Activated CD8-positive, alpha-beta T cell treated with anti-CD3 and anti-CD28 coated beads, Interleukin-2, amount 10 ng/mL, durations not matched to agents 7 days and 5 days (primary cell): ENCODE data around the gene TMEM98. TPM values are rescaled to one million over a fixed set of nuclear protein-coding genes. Genes with fewer than 3 reads are reported as not detected.
"Not testable (repeated sequence)": the region's sequence is repeated elsewhere in the genome, so short reads cannot be mapped to it uniquely, and the experiment has no call there.

Experiments
- ATAC-seq: fragments of 150-1000 bp; cut with Tn5 transposase; one replicate; pipeline ENCODE4 v1.10.0; 2021; ENCODE audit warnings: moderate library complexity
- CTCF ChIA-PET: fragments of 350-600 bp; sonication (Branson Sonifier 250); formaldehyde crosslinking; loops from one replicate; lab custom pipeline; 2021; ENCODE audit warnings: antibody characterized with exemption; lab: Charles Lee
- POLR2A ChIA-PET: fragments of 350-600 bp; sonication (Branson Sonifier 250); formaldehyde crosslinking; loops from one replicate; lab custom pipeline; 2021; ENCODE audit warnings: antibody characterized with exemption; lab: Charles Lee
- DNase-seq: peaks from one replicate; pipeline ENCODE4 v3.0.0-alpha.2; 2020
- H3K27ac Mint-ChIP-seq: one replicate; pipeline ENCODE4 v1.8.0; 2021; ENCODE audit warnings: mild to moderate bottlenecking, mixed read lengths
- H3K27me3 Mint-ChIP-seq: one replicate; pipeline ENCODE4 v1.8.0; 2021; ENCODE audit warnings: low read depth, mixed read lengths
- H3K36me3 Mint-ChIP-seq: one replicate; pipeline ENCODE4 v1.8.0; 2021; ENCODE audit warnings: low read depth, mixed read lengths
- H3K4me1 Mint-ChIP-seq: one replicate; pipeline ENCODE4 v1.8.0; 2021; ENCODE audit warnings: low read depth, mixed read lengths
- H3K4me3 Mint-ChIP-seq: one replicate; pipeline ENCODE4 v1.8.0; 2021; ENCODE audit warnings: mild to moderate bottlenecking, mixed read lengths
- H3K9me3 Mint-ChIP-seq: one replicate; pipeline ENCODE4 v1.8.0; 2022; ENCODE audit warnings: mixed read lengths; ENCODE audit not compliant: insufficient read depth
- total RNA-seq, 2 experiments: library from RNA; stranded (reverse); gene quantifications; one replicate each; pipeline ENCODE4 v1.2.3, GENCODE V29; 2021

TMEM98 gene
- total RNA-seq, 2 experiments from 2014 or later = not detected

GRCh38 chr17:32915245-32915644 lies 12.7 kb upstream of the TMEM98 start:
- Mint-ChIP-seq H3K4me1 (peaks cover 37% of the 10 kb centered on the region), H3K9me3 (no peaks in the 10 kb centered on the region), H3K4me3 (no peak overlapping the region), H3K27me3 (peaks cover 6% of the 10 kb centered on the region), H3K27ac (no peak overlapping the region), H3K36me3 (no peaks in the 10 kb centered on the region)
- DNase-seq (no peak), ATAC-seq (no peak)
- CTCF ChIA-PET = interaction anchor here (0.9 to 3.5 kb wide), 5 partner anchors 21 to 132 kb away, joined by 3 to 28 read pairs (median 9); partner anchors contain the start of gene MYO1D
- POLR2A ChIA-PET = no interaction called here

- POLR2A ChIA-PET = no interaction called here
- H3K27ac Mint-ChIP-seq = no peak overlapping the region
- DNase-seq = no peak
- no peaks in the 10 kb centered on the region for H3K9me3 Mint-ChIP-seq
- no peak for ATAC-seq
- H3K27me3 Mint-ChIP-seq = peaks cover 6% of the 10 kb centered on the region
- H3K4me1 Mint-ChIP-seq = peaks cover 37% of the 10 kb centered on the region
- H3K4me3 Mint-ChIP-seq = no peak overlapping the region
- no peaks in the 10 kb centered on the region for H3K36me3 Mint-ChIP-seq
- CTCF ChIA-PET = interaction anchor here (0.8 to 3.5 kb wide), 5 partner anchors 9 to 133 kb away, joined by 3 to 28 read pairs (median 9); partner anchors contain the start of gene MYO1D
These were observed 11.8 kb upstream of the TMEM98 start for GRCh38 chr17:32916134-32916533.

- ATAC-seq = no peak
- no peak for DNase-seq
- peaks cover 5% of the 10 kb centered on the region for H3K27me3 Mint-ChIP-seq
- peaks cover 37% of the 10 kb centered on the region for H3K4me1 Mint-ChIP-seq
- H3K4me3 Mint-ChIP-seq = no peak overlapping the region
- no peaks in the 10 kb centered on the region for H3K9me3 Mint-ChIP-seq
- no peaks in the 10 kb centered on the region for H3K36me3 Mint-ChIP-seq
- no peak overlapping the region for H3K27ac Mint-ChIP-seq
- ChIA-PET CTCF (interaction anchor here (0.8 to 3.5 kb wide), 4 partner anchors 10 to 41 kb away, joined by 3 to 28 read pairs (median 8); partner anchors contain the start of gene MYO1D), POLR2A (no interaction called here)
These were observed 10.9 kb upstream of the TMEM98 start for GRCh38 chr17:32917081-32917480.

GRCh38 chr17:32917842-32918241 lies 10.1 kb upstream of the TMEM98 start:
- DNase-seq = no peak
- no peak for ATAC-seq
- ChIA-PET CTCF (no interaction called here), POLR2A (no interaction called here)
- Mint-ChIP-seq H3K27ac (no peak overlapping the region), H3K36me3 (no peaks in the 10 kb centered on the region), H3K4me1 (peaks cover 37% of the 10 kb centered on the region), H3K9me3 (no peaks in the 10 kb centered on the region), H3K27me3 (peaks cover 2% of the 10 kb centered on the region), H3K4me3 (no peak overlapping the region)

- H3K27me3 Mint-ChIP-seq, DNase-seq, H3K27ac Mint-ChIP-seq, H3K9me3 Mint-ChIP-seq, H3K4me3 Mint-ChIP-seq, CTCF ChIA-PET, H3K36me3 Mint-ChIP-seq, ATAC-seq: not testable (repeated sequence)
- POLR2A ChIA-PET = interaction anchor here (0.6 kb wide), 1 partner anchor 9 kb away, joined by 3 read pairs; no protein-coding TSS in a partner anchor
- peaks cover 27% of the 10 kb centered on the region for H3K4me1 Mint-ChIP-seq
These were observed 8.1 kb upstream of the TMEM98 start for GRCh38 chr17:32919876-32920275.

GRCh38 chr17:32920293-32920692 lies 7.7 kb upstream of the TMEM98 start:
- Mint-ChIP-seq H3K27me3 (peaks cover 2% of the 10 kb centered on the region), H3K27ac (no peak overlapping the region), H3K36me3 (no peaks in the 10 kb centered on the region), H3K9me3 (no peaks in the 10 kb centered on the region), H3K4me3 (no peak overlapping the region), H3K4me1 (peaks cover 22% of the 10 kb centered on the region)
- ChIA-PET POLR2A (no interaction called here), CTCF (interaction anchor here (0.6 kb wide), 1 partner anchor 130 kb away, joined by 3 read pairs; no protein-coding TSS in a partner anchor)
- no peak for DNase-seq
- no peak for ATAC-seq

GRCh38 chr17:32921017-32921416 lies 6.9 kb upstream of the TMEM98 start:
- Mint-ChIP-seq H3K4me1 (peaks cover 15% of the 10 kb centered on the region), H3K27me3 (peaks cover 8% of the 10 kb centered on the region), H3K4me3 (no peak overlapping the region), H3K36me3 (no peaks in the 10 kb centered on the region), H3K9me3 (no peaks in the 10 kb centered on the region), H3K27ac (no peak overlapping the region)
- no peak for DNase-seq
- POLR2A ChIA-PET = no interaction called here
- CTCF ChIA-PET = interaction anchor here (0.6 kb wide), 1 partner anchor 131 kb away, joined by 3 read pairs; no protein-coding TSS in a partner anchor
- no peak for ATAC-seq

- H3K9me3 Mint-ChIP-seq, DNase-seq, H3K4me1 Mint-ChIP-seq, H3K36me3 Mint-ChIP-seq, ATAC-seq, H3K27ac Mint-ChIP-seq, H3K4me3 Mint-ChIP-seq: not testable (repeated sequence)
- ChIA-PET CTCF (interaction anchor here (0.6 to 1.0 kb wide), 2 partner anchors 47 to 141 kb away, joined by 3 read pairs; no protein-coding TSS in a partner anchor), POLR2A (interaction anchor here (0.6 kb wide), 1 partner anchor 118 kb away, joined by 3 read pairs; no protein-coding TSS in a partner anchor)
- H3K27me3 Mint-ChIP-seq = peaks cover 20% of the 10 kb centered on the region
These were observed 4.0 kb upstream of the TMEM98 start for GRCh38 chr17:32923905-32924304.

GRCh38 chr17:32926183-32926582 lies 1.8 kb upstream of the TMEM98 start:
- H3K9me3 Mint-ChIP-seq = no peaks in the 10 kb centered on the region
- H3K27ac Mint-ChIP-seq = no peak overlapping the region
- ATAC-seq (no peak), DNase-seq (no peak)
- ChIA-PET POLR2A (interaction anchor here (0.6 kb wide), 1 partner anchor 815 kb away, joined by 4 read pairs; no protein-coding TSS in a partner anchor), CTCF (interaction anchor here (1.2 kb wide), 1 partner anchor 10 kb away, joined by 3 read pairs; no protein-coding TSS in a partner anchor)
- H3K4me3 Mint-ChIP-seq = no peak overlapping the region
- H3K27me3 Mint-ChIP-seq = peaks cover 32% of the 10 kb centered on the region
- no peaks in the 10 kb centered on the region for H3K36me3 Mint-ChIP-seq
- peaks cover 5% of the 10 kb centered on the region for H3K4me1 Mint-ChIP-seq

- H3K4me1 Mint-ChIP-seq, H3K4me3 Mint-ChIP-seq, H3K36me3 Mint-ChIP-seq, H3K27ac Mint-ChIP-seq, ATAC-seq, H3K9me3 Mint-ChIP-seq, DNase-seq, CTCF ChIA-PET: not testable (repeated sequence)
- POLR2A ChIA-PET = interaction anchor here (0.6 kb wide), 1 partner anchor 815 kb away, joined by 4 read pairs; no protein-coding TSS in a partner anchor
- peaks cover 36% of the 10 kb centered on the region for H3K27me3 Mint-ChIP-seq
These were observed 1.2 kb upstream of the TMEM98 start for GRCh38 chr17:32926789-32927188.

- CTCF ChIA-PET = interaction anchor here (1.2 kb wide), 1 partner anchor 144 kb away, joined by 3 read pairs; no protein-coding TSS in a partner anchor
- Mint-ChIP-seq H3K27ac (no peak overlapping the region), H3K4me3 (no peak overlapping the region), H3K36me3 (no peaks in the 10 kb centered on the region), H3K9me3 (no peaks in the 10 kb centered on the region), H3K27me3 (peaks cover 37% of the 10 kb centered on the region), H3K4me1 (peaks cover 5% of the 10 kb centered on the region)
- ATAC-seq (no peak), DNase-seq (no peak)
- POLR2A ChIA-PET = no interaction called here
These were observed 691 bp upstream of the TMEM98 start for GRCh38 chr17:32927201-32927723.
